HS-5 (cell line): ENCODE measurements around the gene CCDC54.
"Not testable (repeated sequence)": the region's sequence is repeated elsewhere in the genome, so short reads cannot be mapped to it uniquely, and the experiment has no call there.

Source experiments
- DNase-seq: peaks from one replicate; pipeline ENCODE4 v3.0.0-alpha.2; 2012; ENCODE audit warnings: low read depth

CCDC54 gene

DNA sequence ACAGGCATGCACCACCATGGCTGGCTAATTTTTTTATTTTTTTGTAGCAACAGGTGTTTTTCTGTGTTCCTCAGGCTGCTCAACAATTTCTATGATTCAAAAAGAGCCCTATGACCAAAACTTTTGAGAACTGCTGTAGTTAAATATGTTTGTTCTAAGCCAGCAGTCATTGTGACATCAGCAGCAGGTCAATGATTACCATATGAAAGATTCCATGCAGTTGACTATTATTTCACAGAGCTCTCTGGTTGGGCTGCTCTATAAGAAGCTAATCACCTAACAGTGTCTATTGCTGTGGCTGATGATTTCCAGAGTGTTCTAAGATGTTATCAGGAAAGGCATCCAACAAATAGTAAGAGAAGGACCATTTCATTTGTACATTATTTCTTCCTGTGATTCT lies at the start of gene CCDC54:
Gene CCDC54 (plus strand): TSS at position 289 of the 400 bp plus-strand sequence. CDS start 149 bp downstream, outside the sequence.
- no peak for DNase-seq

DNA sequence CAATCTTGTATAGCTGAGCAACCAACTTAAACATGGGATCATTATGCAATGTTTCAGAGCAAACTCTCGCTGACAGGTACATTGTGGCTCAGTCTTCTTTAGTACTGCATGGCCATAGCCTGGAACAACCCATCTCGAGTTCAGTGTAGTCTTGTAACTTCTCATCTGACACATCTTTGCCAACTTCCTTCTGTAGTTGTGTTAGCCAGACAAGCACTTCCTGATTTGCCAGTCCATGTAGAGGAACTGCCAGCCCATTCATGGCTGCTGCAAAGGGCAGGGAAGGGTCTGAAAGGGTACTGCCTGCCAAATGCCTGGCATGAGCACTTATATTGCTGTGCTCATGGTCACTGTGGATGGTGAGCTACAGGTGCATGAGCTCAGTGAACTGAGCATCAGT lies 49.2 kb upstream of the CCDC54 start:
- DNase-seq: no peak

DNA sequence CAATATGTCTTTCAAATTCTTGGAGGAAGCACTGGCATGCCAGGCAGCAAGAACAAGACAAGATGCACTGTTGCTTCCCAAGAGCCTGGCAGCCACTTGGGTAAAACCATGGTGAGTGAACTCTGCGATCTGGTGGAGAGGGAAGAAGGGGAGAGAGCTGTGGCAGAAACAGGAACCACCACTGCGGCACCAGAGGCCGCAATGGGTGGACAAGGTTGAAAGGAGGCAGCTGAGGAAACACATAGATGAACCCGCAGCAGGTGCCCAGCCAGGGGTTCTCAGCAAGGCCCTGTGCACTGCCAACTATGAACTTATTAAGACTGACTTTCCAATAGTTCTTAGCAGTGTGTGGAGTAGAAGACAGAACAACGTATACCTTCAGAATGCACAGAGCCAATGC lies 48.2 kb upstream of the CCDC54 start:
- no peak for DNase-seq

DNA sequence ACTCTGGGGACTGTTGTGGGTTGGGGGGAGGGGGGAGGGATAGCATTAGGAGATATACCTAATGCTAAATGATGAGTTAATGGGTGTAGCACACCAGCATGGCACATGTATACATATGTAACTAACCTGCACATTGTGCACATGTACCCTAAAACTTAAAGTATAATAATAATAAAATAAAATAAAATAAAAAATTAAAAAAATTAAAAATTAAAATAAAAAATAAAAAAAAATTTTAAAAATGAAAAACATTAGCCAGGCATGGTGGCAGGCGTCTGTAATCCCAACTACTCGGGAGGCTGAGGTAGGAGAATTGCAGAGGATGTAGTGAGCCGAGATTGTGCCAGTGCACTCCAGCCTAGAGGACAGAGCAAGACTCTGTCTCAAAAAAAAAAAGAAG lies 37.5 kb upstream of the CCDC54 start:
- DNase-seq: not testable (repeated sequence)

DNA sequence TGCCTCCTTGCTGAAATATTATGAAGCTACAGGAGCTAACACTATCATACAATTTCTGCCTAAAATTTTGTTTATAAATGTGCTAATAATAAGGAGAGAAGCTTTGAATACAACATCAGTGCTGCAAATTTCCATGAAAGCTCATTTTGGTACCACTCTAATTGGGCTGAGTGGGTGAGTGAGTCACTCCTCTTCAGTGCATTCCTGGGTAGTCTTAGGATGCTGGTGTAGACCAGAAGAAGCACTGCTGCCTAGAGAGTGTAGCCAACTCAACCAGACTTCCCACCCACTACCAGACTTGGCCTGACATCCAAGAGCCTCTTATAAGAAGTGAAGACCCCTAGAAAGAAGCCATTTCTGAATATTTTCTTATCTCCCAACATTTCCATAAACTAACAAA lies 32.5 kb upstream of the CCDC54 start:
- no peak for DNase-seq

DNA sequence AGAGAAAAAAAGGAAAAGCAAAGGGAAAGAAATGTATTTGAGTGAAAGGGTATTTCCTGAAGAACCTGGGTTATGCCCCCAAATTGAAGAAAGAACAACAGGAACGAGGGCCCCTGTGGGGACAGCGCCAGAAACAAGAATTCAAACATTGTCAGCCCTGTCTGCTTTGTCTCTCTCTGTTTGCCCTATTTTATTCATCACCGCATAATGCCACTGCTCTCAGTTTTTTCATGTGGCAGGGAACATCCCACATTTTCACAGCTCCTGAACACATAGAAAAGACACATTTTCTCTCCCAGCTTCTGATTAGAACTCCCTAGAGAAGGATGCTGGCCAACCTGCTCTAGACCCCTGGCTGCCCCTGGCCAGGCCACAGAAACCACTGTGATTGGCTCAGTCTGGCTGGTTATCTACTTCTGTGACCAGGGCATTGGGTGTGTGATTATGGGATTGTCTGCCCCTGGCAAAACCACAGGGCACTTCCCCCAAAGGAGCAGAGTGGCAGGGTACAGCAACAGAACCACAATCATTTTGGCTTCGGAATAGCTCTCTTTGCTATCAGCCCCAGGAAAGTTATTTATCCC lies 31.3 kb upstream of the CCDC54 start:
- no peak for DNase-seq

DNA sequence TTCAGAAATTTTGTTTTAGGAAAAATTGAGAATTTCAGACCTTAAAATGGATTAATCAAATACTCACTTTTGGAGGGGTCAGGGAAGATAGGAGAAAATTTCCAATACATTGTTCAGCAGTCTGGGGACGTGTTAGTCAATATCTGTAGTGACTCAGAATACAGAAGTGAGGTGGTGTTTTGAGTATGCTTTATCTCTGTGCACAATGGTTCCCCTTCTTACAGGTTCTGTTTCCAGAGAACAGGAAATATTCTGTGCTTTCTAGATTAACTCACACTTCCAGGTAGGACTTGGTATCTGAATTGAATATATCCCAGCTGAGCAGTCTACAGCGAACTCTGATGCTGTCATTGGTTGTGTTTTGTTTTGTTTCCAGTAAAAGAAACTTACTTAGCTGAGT lies 30.7 kb upstream of the CCDC54 start:
- no peak for DNase-seq

GRCh38 chr3:107347751-107348150 lies 29.5 kb upstream of the CCDC54 start:
- no peak for DNase-seq

- DNase-seq: no peak
Observed at GRCh38 chr3:107356706-107357105, 20.5 kb upstream of the CCDC54 start.

DNA sequence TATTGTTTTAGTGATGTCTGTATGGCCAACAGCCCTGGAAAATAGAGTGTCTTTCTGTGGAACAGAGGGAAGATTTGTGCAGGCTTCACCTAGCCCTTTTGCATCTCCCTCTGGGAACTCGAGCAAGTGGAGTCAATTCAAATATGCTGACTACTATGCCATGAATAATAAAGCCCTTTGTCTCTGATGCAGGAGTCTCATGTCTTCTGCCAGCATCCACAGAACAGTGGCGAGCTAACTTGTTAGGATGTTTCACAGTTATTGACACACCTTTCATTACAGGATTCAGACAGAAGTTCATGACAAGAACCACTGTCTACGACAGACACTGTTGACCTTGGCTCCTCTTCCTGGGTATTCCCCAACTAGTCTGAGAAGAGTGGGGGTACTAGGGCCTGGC lies 15.6 kb upstream of the CCDC54 start:
- DNase-seq: no peak

- DNase-seq: no peak
Observed at GRCh38 chr3:107365051-107365450, 12.2 kb upstream of the CCDC54 start.

DNA sequence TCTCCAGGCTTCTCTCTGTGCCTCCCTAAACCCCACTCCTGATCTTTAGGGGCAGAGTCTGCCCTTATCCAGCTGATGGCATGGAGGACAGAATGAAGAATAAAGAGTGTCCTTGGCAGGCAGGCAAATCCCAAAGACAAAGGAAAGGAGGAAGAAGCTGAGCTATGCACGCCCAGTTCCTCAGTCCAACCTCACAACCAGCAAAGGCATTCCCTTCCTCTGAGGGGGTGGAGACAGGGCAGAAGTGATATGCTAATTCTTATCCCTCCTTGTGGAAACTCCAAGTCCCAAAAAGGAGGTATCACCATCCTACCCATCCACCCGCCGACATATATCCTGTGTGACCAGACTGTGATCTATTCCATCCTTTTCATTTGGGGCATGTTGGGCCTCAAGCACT lies 10.5 kb upstream of the CCDC54 start:
- no peak for DNase-seq

GRCh38 chr3:107367353-107367752 lies 9.9 kb upstream of the CCDC54 start:
- peak; percentile 76 for DNase-seq

GRCh38 chr3:107368654-107369398 lies 8.4 kb upstream of the CCDC54 start:
- DNase-seq: no peak

DNA sequence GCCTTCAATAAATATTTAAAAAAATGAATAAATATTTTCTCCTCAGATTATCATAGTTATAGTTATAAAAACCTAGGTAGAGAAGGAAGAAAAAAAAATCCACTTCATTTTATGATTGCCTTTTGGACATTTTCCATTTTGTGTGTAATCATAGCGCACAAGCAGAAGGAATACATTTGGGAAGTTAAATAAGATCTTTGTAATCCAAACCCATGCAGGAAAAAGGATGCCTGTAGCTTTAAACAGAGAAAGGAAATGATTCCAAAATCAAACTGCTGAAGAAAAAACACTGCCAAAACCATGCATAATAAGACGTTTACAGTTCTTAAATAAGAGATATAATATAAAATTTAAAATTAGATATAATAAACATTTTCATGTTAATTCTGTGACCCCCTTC lies 7.4 kb upstream of the CCDC54 start:
- no peak for DNase-seq

GRCh38 chr3:107370907-107371306 lies 6.3 kb upstream of the CCDC54 start:
- DNase-seq: no peak

GRCh38 chr3:107372506-107372905 lies 4.7 kb upstream of the CCDC54 start:
- no peak for DNase-seq

DNA sequence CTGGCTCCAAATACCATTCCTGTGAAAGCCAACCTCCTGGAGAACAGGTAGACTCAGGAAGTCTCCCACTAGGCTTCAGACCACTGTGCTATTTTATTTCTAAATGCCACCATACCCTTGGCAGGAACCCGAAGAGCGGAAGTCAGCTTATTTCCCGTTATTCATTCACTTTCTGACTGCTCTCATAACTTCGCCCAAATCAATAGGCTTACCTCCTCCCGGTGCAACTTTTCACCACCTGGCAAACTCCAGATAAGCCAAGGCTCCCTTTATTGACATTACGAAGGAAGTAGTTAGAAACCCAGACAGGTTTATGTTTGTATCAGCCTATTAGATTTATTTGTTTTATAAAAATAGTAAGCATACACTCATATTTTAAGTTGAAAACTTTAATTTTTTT lies 3.3 kb upstream of the CCDC54 start:
- no peak for DNase-seq

- no peak for DNase-seq
Observed at GRCh38 chr3:107375682-107376081, 1.6 kb upstream of the CCDC54 start.

DNA sequence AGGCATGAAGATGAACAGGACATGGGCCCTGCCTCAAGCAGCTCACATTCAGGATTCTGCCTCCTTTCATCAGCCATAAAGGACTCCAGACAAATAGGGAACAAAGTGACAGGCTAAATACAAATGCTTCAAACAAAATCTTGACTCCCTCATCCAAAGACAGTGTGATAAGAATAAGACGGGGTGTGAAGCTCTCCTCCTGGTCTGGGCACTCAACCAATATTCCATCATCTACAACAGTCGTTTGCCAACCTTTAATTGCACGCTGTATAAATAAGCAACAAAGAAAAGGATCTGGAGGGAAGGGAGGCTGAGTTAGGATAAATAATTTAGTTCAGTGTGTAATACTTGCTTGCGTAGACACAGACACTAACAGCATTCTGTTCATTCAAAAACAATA lies 5.4 kb downstream of the CCDC54 start:
- no peak for DNase-seq

- no peak for DNase-seq
Observed at GRCh38 chr3:107384428-107384827, 7.2 kb downstream of the CCDC54 start.

- no peak for DNase-seq
Observed at GRCh38 chr3:107384907-107385306, 7.7 kb downstream of the CCDC54 start.

DNA sequence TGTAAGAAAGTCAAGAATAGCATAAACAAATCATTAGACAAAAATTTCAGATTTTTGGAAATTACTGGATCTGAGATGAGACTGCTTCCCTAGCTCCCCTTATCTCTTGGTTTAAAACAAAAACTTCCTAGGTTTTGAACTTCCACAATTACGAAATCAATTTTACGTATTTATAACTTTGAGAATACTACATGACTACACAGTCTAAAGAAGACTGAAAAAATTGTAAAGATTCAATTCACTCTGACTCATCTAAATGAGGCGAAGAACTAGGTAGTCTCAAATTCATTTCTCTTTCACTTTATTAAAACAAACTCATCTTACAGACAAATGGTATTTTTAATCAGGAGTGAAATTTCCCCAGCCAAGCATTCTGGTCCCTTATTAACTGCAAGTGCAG lies 10.3 kb downstream of the CCDC54 start:
- DNase-seq: no peak

GRCh38 chr3:107392549-107393165 lies 15.4 kb downstream of the CCDC54 start:
- DNase-seq: peak; percentile 29
